WTC11 (cell line): ENCODE measurements around the gene CMTM6. TPM values are rescaled to one million over a fixed set of nuclear protein-coding genes. Genes with fewer than 3 reads are reported as not detected.

Experiments used
- ATAC-seq: fragments of 200-7000 bp; cut with Tn5 transposase; 2 replicates; pipeline ENCODE4 v1.10.0; 2021; ENCODE audit warnings: mild to moderate bottlenecking, moderate library complexity
- CTCF ChIA-PET: fragments of 300-600 bp; sonication (Branson Sonifier 250); formaldehyde crosslinking; loops from one replicate; lab custom pipeline; 2021; ENCODE audit warnings: antibody characterized with exemption; lab: Charles Lee
- POLR2A ChIA-PET: fragments of 350-600 bp; sonication (Branson Sonifier 250); formaldehyde crosslinking; loops from one replicate; lab custom pipeline; 2021; ENCODE audit warnings: antibody characterized with exemption; lab: Charles Lee
- DNase-seq: peaks from one replicate; pipeline ENCODE4 v3.0.0; 2021; ENCODE audit warnings: low spot score
- H3K27ac Mint-ChIP-seq: 2 replicates; pipeline ENCODE4 v1.8.0; 2021; ENCODE audit warnings: mixed read lengths
- H3K27me3 Mint-ChIP-seq: 2 replicates; pipeline ENCODE4 v1.8.0; 2021; ENCODE audit warnings: low read depth, mild to moderate bottlenecking, moderate library complexity, mixed read lengths
- H3K36me3 Mint-ChIP-seq: 2 replicates; pipeline ENCODE4 v1.8.0; 2021; ENCODE audit warnings: mixed read lengths
- H3K4me1 Mint-ChIP-seq: 2 replicates; pipeline ENCODE4 v1.8.0; 2022; ENCODE audit warnings: mixed read lengths
- H3K4me3 Mint-ChIP-seq: 2 replicates; pipeline ENCODE4 v1.8.0; 2021; ENCODE audit warnings: mild to moderate bottlenecking, moderate library complexity, mixed read lengths
- H3K9me3 Mint-ChIP-seq: 2 replicates; pipeline ENCODE4 v1.8.0; 2021; ENCODE audit warnings: mixed read lengths
- ATF3 ChIP-seq: sonication (generic); formaldehyde crosslinking; conservative IDR thresholded peaks from 2 replicates; pipeline ENCODE4 v1.8.1; 2022; ENCODE audit warnings: mild to moderate bottlenecking, missing genetic modification reagents
- ATF6 ChIP-seq: sonication (generic); formaldehyde crosslinking; IDR thresholded peaks from 2 replicates; pipeline ENCODE4 v1.8.1; 2023; ENCODE audit warnings: mild to moderate bottlenecking, missing genetic modification reagents
- CBFB ChIP-seq: sonication (generic); formaldehyde crosslinking; IDR thresholded peaks from 2 replicates; pipeline ENCODE4 v1.8.1; 2022; ENCODE audit warnings: mild to moderate bottlenecking, low read depth, missing genetic modification reagents
- CREB1 ChIP-seq: sonication (generic); formaldehyde crosslinking; IDR thresholded peaks from 2 replicates; pipeline ENCODE4 v1.8.0; 2023; ENCODE audit warnings: mild to moderate bottlenecking, missing genetic modification reagents
- EMX1 ChIP-seq: fragments of 250-450 bp; sonication (Bioruptor Pico); IDR thresholded peaks from 2 replicates; pipeline ENCODE4 v1.8.0; 2021; ENCODE audit warnings: mild to moderate bottlenecking
- ETV6 ChIP-seq: sonication (generic); formaldehyde crosslinking; IDR thresholded peaks from 2 replicates; pipeline ENCODE4 v1.8.1; 2022; ENCODE audit warnings: mild to moderate bottlenecking, missing genetic modification reagents
- GTF2I ChIP-seq: fragments of 250-450 bp; sonication (Bioruptor Pico); conservative IDR thresholded peaks from 2 replicates; pipeline ENCODE4 v1.4.0; 2021; ENCODE audit warnings: mild to moderate bottlenecking
- JUN ChIP-seq: sonication (generic); formaldehyde crosslinking; IDR thresholded peaks from 2 replicates; pipeline ENCODE4 v1.8.0; 2023; ENCODE audit warnings: mild to moderate bottlenecking, missing genetic modification reagents
- MLX ChIP-seq: sonication (generic); formaldehyde crosslinking; IDR thresholded peaks from 2 replicates; pipeline ENCODE4 v1.8.1; 2023; ENCODE audit warnings: mild to moderate bottlenecking, missing genetic modification reagents, moderate library complexity
- NR3C1 ChIP-seq: sonication (generic); formaldehyde crosslinking; conservative IDR thresholded peaks from 2 replicates; pipeline ENCODE4 v1.8.1; 2023; ENCODE audit warnings: low read depth, mild to moderate bottlenecking, missing genetic modification reagents
- PREB ChIP-seq: sonication (generic); formaldehyde crosslinking; IDR thresholded peaks from 2 replicates; pipeline ENCODE4 v1.8.1; 2022; ENCODE audit warnings: mild to moderate bottlenecking, missing genetic modification reagents, moderate library complexity, borderline replicate concordance
- RELA ChIP-seq: sonication (generic); formaldehyde crosslinking; IDR thresholded peaks from 2 replicates; pipeline ENCODE4 v1.8.1; 2022; ENCODE audit warnings: missing genetic modification reagents, mild to moderate bottlenecking, borderline replicate concordance
- TEAD4 ChIP-seq: sonication (generic); formaldehyde crosslinking; IDR thresholded peaks from 2 replicates; pipeline ENCODE4 v1.8.0; 2022; ENCODE audit warnings: mild to moderate bottlenecking, missing genetic modification reagents
- ZBTB43 ChIP-seq: sonication (generic); formaldehyde crosslinking; IDR thresholded peaks from 2 replicates; pipeline ENCODE4 v1.8.1; 2023; ENCODE audit warnings: mild to moderate bottlenecking, missing genetic modification reagents
- ZNF281 ChIP-seq: sonication (generic); formaldehyde crosslinking; IDR thresholded peaks from 2 replicates; pipeline ENCODE4 v1.8.0; 2023; ENCODE audit warnings: mild to moderate bottlenecking, missing genetic modification reagents
- ZNF425 ChIP-seq: fragments of 250-450 bp; sonication (Bioruptor Pico); conservative IDR thresholded peaks from 2 replicates; pipeline ENCODE4 v1.9.0; 2021; ENCODE audit warnings: mild to moderate bottlenecking
- total RNA-seq: library from RNA; stranded (reverse); gene quantifications from 3 replicates; pipeline ENCODE4 v1.2.3, GENCODE V29; 2021

CMTM6 gene
- total RNA-seq, 1 experiment from 2014 or later = 42.3 TPM

- Mint-ChIP-seq H3K27ac (no peak overlapping the region), H3K9me3 (no peaks in the 10 kb centered on the region), H3K4me3 (no peak overlapping the region), H3K36me3 (no peaks in the 10 kb centered on the region), H3K27me3 (no peaks in the 10 kb centered on the region), H3K4me1 (no peaks in the 10 kb centered on the region)
- CTCF ChIA-PET = no interaction called here
- no peak for TF ChIP-seq CBFB (CRISPR knock-in tag)
- TF ChIP-seq MLX = no peak
- no peak for TF ChIP-seq TEAD4 (CRISPR knock-in tag)
- no peak for TF ChIP-seq ATF6 (CRISPR knock-in tag)
- TF ChIP-seq GTF2I (CRISPR knock-in tag) = no peak
- no peak for TF ChIP-seq ZNF425 (CRISPR knock-in tag)
- no peak for TF ChIP-seq JUN
- TF ChIP-seq ATF3 (CRISPR knock-in tag) = no peak
- no peak for TF ChIP-seq ZBTB43 (CRISPR knock-in tag)
- TF ChIP-seq EMX1 = no peak
- no peak for TF ChIP-seq RELA (CRISPR knock-in tag)
- TF ChIP-seq NR3C1 = no peak
- TF ChIP-seq PREB (CRISPR knock-in tag) = no peak
- TF ChIP-seq ZNF281 (CRISPR knock-in tag) = no peak
- TF ChIP-seq CREB1 (CRISPR knock-in tag) = no peak
- no peak for TF ChIP-seq ETV6 (CRISPR knock-in tag)
- ATAC-seq = no peak
- no peak for DNase-seq
- POLR2A ChIA-PET = no interaction called here
Observed at GRCh38 chr3:32511005-32511404, 8.4 kb upstream of the CMTM6 start.
